ENCODE measurements around the gene PRAMEF8. TPM values are rescaled to one million over a fixed set of nuclear protein-coding genes. Genes with fewer than 3 reads are reported as not detected.
"Not testable (repeated sequence)": the region's sequence is repeated elsewhere in the genome, so short reads cannot be mapped to it uniquely, and the experiment has no call there.

The PRAMEF8 gene
- total and polyA plus RNA-seq, 4 donors: not detected

DNA sequence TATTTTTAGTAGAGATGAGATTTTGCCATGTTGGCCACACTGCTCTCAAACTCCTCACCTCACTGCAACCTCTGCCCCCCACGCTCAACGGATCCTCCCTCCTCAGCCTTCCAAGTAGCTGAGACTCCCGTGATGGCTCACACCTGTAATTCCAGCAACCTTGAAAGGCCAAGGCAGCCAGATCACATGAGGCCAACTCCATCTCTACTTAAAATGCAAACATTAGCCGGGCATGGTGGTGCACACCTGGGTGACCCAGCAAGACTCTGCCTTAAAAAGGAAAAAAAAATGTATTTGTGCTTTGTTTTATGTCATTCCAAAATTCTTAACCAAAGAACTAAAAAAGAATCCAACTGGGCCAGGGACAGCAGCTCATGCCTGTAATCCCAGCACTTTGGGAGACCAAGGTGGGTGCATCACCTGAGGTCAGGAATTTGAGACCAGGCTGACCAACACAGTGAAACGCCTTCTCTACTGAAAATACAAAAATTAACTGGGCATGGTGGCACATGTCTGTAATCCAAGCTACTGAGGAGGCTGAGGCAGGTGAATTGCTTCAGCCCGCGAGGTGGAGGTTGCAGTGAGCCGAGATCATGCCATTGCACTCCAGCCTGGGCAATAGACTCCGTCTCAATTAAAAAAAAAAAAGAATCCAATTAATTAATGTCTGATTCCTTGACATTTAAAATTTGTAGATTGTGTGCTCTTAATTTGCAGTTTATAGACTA, 41.2 kb downstream of the PRAMEF8 start:
- H3K9ac ChIP-seq (ENCODE audit: low read depth in 1 of 2, low read length in 2 of 2); H3K4me1 ChIP-seq (ENCODE audit: control insufficient read depth in 4 of 4, insufficient read depth in 4 of 4, low read length in 3 of 4); H3K27ac ChIP-seq (ENCODE audit: low read depth in 1 of 2, low read length in 2 of 2); H3K27me3 ChIP-seq (ENCODE audit: control insufficient read depth in 4 of 4, insufficient read depth in 4 of 4, low read length in 3 of 4); H3K36me3 ChIP-seq (ENCODE audit: control insufficient read depth in 4 of 4, insufficient read depth in 3 of 4, low read depth in 1 of 4, low read length in 3 of 4); H3K9me3 ChIP-seq (ENCODE audit: control insufficient read depth in 4 of 4, low read length in 3 of 4); H3K4me3 ChIP-seq (ENCODE audit: low read depth in 1 of 3, low read length in 3 of 3); DNase-seq (ENCODE audit: low spot score): not testable (repeated sequence)
- 86% methylated on average over 9 of the region's 9 CpGs for WGBS

- WGBS: 85% methylated on average over 4 of the region's 4 CpGs
- H3K27me3 ChIP-seq (ENCODE audit: control insufficient read depth in 4 of 4, insufficient read depth in 4 of 4, low read length in 3 of 4); H3K4me3 ChIP-seq (ENCODE audit: low read depth in 1 of 3, low read length in 3 of 3); H3K9ac ChIP-seq (ENCODE audit: low read depth in 1 of 2, low read length in 2 of 2); H3K9me3 ChIP-seq (ENCODE audit: control insufficient read depth in 4 of 4, low read length in 3 of 4); H3K4me1 ChIP-seq (ENCODE audit: control insufficient read depth in 4 of 4, insufficient read depth in 4 of 4, low read length in 3 of 4); DNase-seq (ENCODE audit: low spot score); H3K27ac ChIP-seq (ENCODE audit: low read depth in 1 of 2, low read length in 2 of 2); H3K36me3 ChIP-seq (ENCODE audit: control insufficient read depth in 4 of 4, insufficient read depth in 3 of 4, low read depth in 1 of 4, low read length in 3 of 4): not testable (repeated sequence)
Measured at GRCh38 chr1:13239633-13240032, 45.3 kb downstream of the PRAMEF8 start.

DNA sequence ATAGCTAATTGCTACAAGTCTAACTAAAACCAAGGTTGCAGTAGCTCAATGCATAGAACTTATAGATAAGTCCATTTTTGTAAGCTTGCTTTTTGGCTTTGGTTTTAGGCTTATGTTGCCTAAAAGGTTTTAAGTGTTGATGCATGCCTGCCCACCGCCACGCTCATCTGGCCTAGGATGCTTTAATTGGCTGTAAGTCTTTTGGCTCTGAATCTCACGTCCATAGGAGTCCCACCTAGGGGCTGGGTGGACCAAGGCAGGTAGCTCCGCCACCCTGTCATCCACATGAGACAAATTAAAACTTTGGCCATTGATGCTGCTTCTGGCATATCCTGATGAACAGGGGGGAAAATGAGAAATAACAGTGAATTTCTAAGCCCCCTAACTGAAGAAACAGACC, 47.4 kb downstream of the PRAMEF8 start:
- 81% methylated on average over 4 of the region's 4 CpGs for WGBS
- not testable (repeated sequence) for H3K4me3 ChIP-seq (ENCODE audit: low read depth in 1 of 3, low read length in 3 of 3); H3K27ac ChIP-seq (ENCODE audit: low read depth in 1 of 2, low read length in 2 of 2); H3K36me3 ChIP-seq (ENCODE audit: control insufficient read depth in 4 of 4, insufficient read depth in 3 of 4, low read depth in 1 of 4, low read length in 3 of 4); DNase-seq (ENCODE audit: low spot score); H3K9ac ChIP-seq (ENCODE audit: low read depth in 1 of 2, low read length in 2 of 2); H3K27me3 ChIP-seq (ENCODE audit: control insufficient read depth in 4 of 4, insufficient read depth in 4 of 4, low read length in 3 of 4); H3K9me3 ChIP-seq (ENCODE audit: control insufficient read depth in 4 of 4, low read length in 3 of 4)
- H3K4me1 ChIP-seq (ENCODE audit: control insufficient read depth in 4 of 4, insufficient read depth in 4 of 4, low read length in 3 of 4): peaks cover 0 to 10% (median 2%) of the 10 kb centered on the region in 4 donors

GRCh38 chr1:13234057-13234456, 50.9 kb downstream of the PRAMEF8 start:
- Histone ChIP-seq H3K4me1 (ENCODE audit: control insufficient read depth in 4 of 4, insufficient read depth in 4 of 4, low read length in 3 of 4) (peaks cover 0 to 10% (median 2%) of the 10 kb centered on the region in 4 donors), H3K27ac (ENCODE audit: low read depth in 1 of 2, low read length in 2 of 2) (peak overlapping the region; percentile 48 to 60)
- H3K4me3 ChIP-seq (ENCODE audit: low read depth in 1 of 3, low read length in 3 of 3); DNase-seq (ENCODE audit: low spot score); H3K9me3 ChIP-seq (ENCODE audit: control insufficient read depth in 4 of 4, low read length in 3 of 4); H3K9ac ChIP-seq (ENCODE audit: low read depth in 1 of 2, low read length in 2 of 2); H3K27me3 ChIP-seq (ENCODE audit: control insufficient read depth in 4 of 4, insufficient read depth in 4 of 4, low read length in 3 of 4); H3K36me3 ChIP-seq (ENCODE audit: control insufficient read depth in 4 of 4, insufficient read depth in 3 of 4, low read depth in 1 of 4, low read length in 3 of 4): not testable (repeated sequence)
- whole genome bisulfite sequencing: 15% methylated on average over 1 of the region's 1 CpG
- TF ChIP-seq GABPA (IDR thresholded peaks at IDR 0.05 in 1 of 2, conservative IDR thresholded peaks at IDR 0.05 in 1 of 2): peak in 1 of 2 donors; percentile 10
- TF ChIP-seq YY1 (IDR thresholded peaks at IDR 0.05): peak; percentile 7
- TF ChIP-seq JUND (IDR thresholded peaks at IDR 0.05): peak; percentile 24 to 33
- peak in 1 of 2 donors; percentile 48 for TF ChIP-seq RXRA (IDR thresholded peaks at IDR 0.05)
- TF ChIP-seq ZBTB33 (IDR thresholded peaks at IDR 0.05): peak; percentile 21
- peak in 1 of 2 donors; percentile 53 for TF ChIP-seq HNF4A (conservative IDR thresholded peaks at IDR 0.05)
- TF ChIP-seq SP1 (IDR thresholded peaks at IDR 0.05): peak; percentile 40
- TF ChIP-seq EGR1 (IDR thresholded peaks at IDR 0.05; ENCODE audit: low read depth in 2 of 2): peak in 1 of 2 donors; percentile 9

- not testable (repeated sequence) for H3K4me3 ChIP-seq (ENCODE audit: low read depth in 1 of 3, low read length in 3 of 3); H3K36me3 ChIP-seq (ENCODE audit: control insufficient read depth in 4 of 4, insufficient read depth in 3 of 4, low read depth in 1 of 4, low read length in 3 of 4); H3K27me3 ChIP-seq (ENCODE audit: control insufficient read depth in 4 of 4, insufficient read depth in 4 of 4, low read length in 3 of 4); H3K9ac ChIP-seq (ENCODE audit: low read depth in 1 of 2, low read length in 2 of 2); DNase-seq (ENCODE audit: low spot score); H3K9me3 ChIP-seq (ENCODE audit: control insufficient read depth in 4 of 4, low read length in 3 of 4); H3K27ac ChIP-seq (ENCODE audit: low read depth in 1 of 2, low read length in 2 of 2)
- 72% methylated on average over 2 of the region's 2 CpGs for WGBS
- peaks cover 0 to 10% (median 2%) of the 10 kb centered on the region in 4 donors for H3K4me1 ChIP-seq (ENCODE audit: control insufficient read depth in 4 of 4, insufficient read depth in 4 of 4, low read length in 3 of 4)
Measured at GRCh38 chr1:13232056-13232455, 52.9 kb downstream of the PRAMEF8 start.

All from liver (tissue), 9 donors.